ENCODE results near the gene FTO.
A peak's percentile ranks its signal among the peaks of the same experiment; 100 is the strongest.

Gene FTO

GRCh38 chr16:54015147-54015546 lies 311.2 kb downstream of the FTO start:
- no peak for DNase-seq (ENCODE audit: low spot score)
- ChIA-PET POLR2A (ENCODE audit: low non-redundant PET) (interaction anchor here (0.7 kb wide), 1 partner anchor 9 kb away, joined by 3 read pairs; no protein-coding TSS in a partner anchor), CTCF (no interaction called here)
- TF ChIP-seq CTCF (conservative IDR thresholded peaks at IDR 0.05; ENCODE audit: low read depth), result no peak
- no peak overlapping the region for H3K27ac ChIP-seq

- no peak for TF ChIP-seq CTCF (conservative IDR thresholded peaks at IDR 0.05; ENCODE audit: low read depth)
- ChIA-PET CTCF (no interaction called here), POLR2A (ENCODE audit: low non-redundant PET) (no interaction called here)
These were observed 318.4 kb downstream of the FTO start for GRCh38 chr16:54022362-54022761.

GRCh38 chr16:54026456-54026855 lies 322.5 kb downstream of the FTO start:
- POLR2A ChIA-PET (ENCODE audit: low non-redundant PET), result no interaction called here
- DNase-seq (ENCODE audit: low spot score), result no peak
- no peak overlapping the region for H3K27ac ChIP-seq
- CTCF ChIA-PET, result no interaction called here
- no peak for TF ChIP-seq CTCF (conservative IDR thresholded peaks at IDR 0.05; ENCODE audit: low read depth)

More at GRCh38 chr16:54022362-54022761, 318.4 kb downstream of the FTO start:
- no peak overlapping the region for H3K27ac ChIP-seq
- no peak for DNase-seq (ENCODE audit: low spot score)

GRCh38 chr16:54027062-54027461 lies 323.1 kb downstream of the FTO start:
- no peak overlapping the region for H3K27ac ChIP-seq
- no peak for TF ChIP-seq CTCF (conservative IDR thresholded peaks at IDR 0.05; ENCODE audit: low read depth)
- DNase-seq (ENCODE audit: low spot score), result peak; percentile 67
- ChIA-PET CTCF (no interaction called here), POLR2A (ENCODE audit: low non-redundant PET) (no interaction called here)

- POLR2A ChIA-PET (ENCODE audit: low non-redundant PET), result no interaction called here
These were observed 323.6 kb downstream of the FTO start for GRCh38 chr16:54027558-54027957.

GRCh38 chr16:54027995-54028394 lies 324.0 kb downstream of the FTO start:
- H3K27ac ChIP-seq, result no peak overlapping the region
- POLR2A ChIA-PET (ENCODE audit: low non-redundant PET), result no interaction called here
- TF ChIP-seq CTCF (conservative IDR thresholded peaks at IDR 0.05; ENCODE audit: low read depth), result no peak
- no peak for DNase-seq (ENCODE audit: low spot score)
- CTCF ChIA-PET, result no interaction called here

More at GRCh38 chr16:54027558-54027957, 323.6 kb downstream of the FTO start:
- CTCF ChIA-PET, result no interaction called here
- TF ChIP-seq CTCF (conservative IDR thresholded peaks at IDR 0.05; ENCODE audit: low read depth), result no peak
- H3K27ac ChIP-seq, result no peak overlapping the region
- DNase-seq (ENCODE audit: low spot score), result no peak

GRCh38 chr16:54030451-54030850 lies 326.5 kb downstream of the FTO start:
- ChIA-PET POLR2A (ENCODE audit: low non-redundant PET) (no interaction called here), CTCF (interaction anchor here (0.7 kb wide), 1 partner anchor 17 kb away, joined by 3 read pairs; no protein-coding TSS in a partner anchor)
- DNase-seq (ENCODE audit: low spot score), result no peak
- TF ChIP-seq CTCF (conservative IDR thresholded peaks at IDR 0.05; ENCODE audit: low read depth), result no peak
- H3K27ac ChIP-seq, result no peak overlapping the region

Data from RWPE1 (cell line).